GM19463 (cell line): ENCODE results near the gene HTRA3.

Source experiments
- ATAC-seq: cut with Tn5 transposase; IDR thresholded peaks from one replicate; pipeline ENCODE4 v1.9.1; 2021; ENCODE audit warnings: mild to moderate bottlenecking, moderate library complexity; ENCODE audit not compliant: unreplicated experiment

HTRA3 gene

GRCh38 chr4:8351931-8352367, 82.4 kb downstream of the HTRA3 start:
- ATAC-seq, result no peak

GRCh38 chr4:8352368-8353157, 83.0 kb downstream of the HTRA3 start:
- ATAC-seq, result no peak

GRCh38 chr4:8353158-8353669, 83.7 kb downstream of the HTRA3 start:
- ATAC-seq, result no peak

GRCh38 chr4:8353912-8354453, 84.4 kb downstream of the HTRA3 start:
- ATAC-seq, result no peak

GRCh38 chr4:8355306-8355705, 85.8 kb downstream of the HTRA3 start:
- no peak for ATAC-seq

- ATAC-seq, result no peak
Measured at GRCh38 chr4:8355864-8356565, 86.5 kb downstream of the HTRA3 start.
